Neural progenitor cell (in vitro differentiated cells): ENCODE data around the gene CCDC93.

Source experiments
- EZH2 ChIP-seq: fragments of 200-600 bp; sonication (generic); IDR thresholded peaks from 2 replicates; pipeline ENCODE4 v1.6.1; 2017; ENCODE audit warnings: antibody characterized with exemption, mild to moderate bottlenecking, moderate library complexity
- TF ChIP-seq, protein P1 (sequence below): fragments of 200-600 bp; sonication (generic); IDR thresholded peaks from 2 replicates; pipeline ENCODE4 v1.5.1; 2017; ENCODE audit warnings: antibody characterized with exemption, mild to moderate bottlenecking

DNA sequence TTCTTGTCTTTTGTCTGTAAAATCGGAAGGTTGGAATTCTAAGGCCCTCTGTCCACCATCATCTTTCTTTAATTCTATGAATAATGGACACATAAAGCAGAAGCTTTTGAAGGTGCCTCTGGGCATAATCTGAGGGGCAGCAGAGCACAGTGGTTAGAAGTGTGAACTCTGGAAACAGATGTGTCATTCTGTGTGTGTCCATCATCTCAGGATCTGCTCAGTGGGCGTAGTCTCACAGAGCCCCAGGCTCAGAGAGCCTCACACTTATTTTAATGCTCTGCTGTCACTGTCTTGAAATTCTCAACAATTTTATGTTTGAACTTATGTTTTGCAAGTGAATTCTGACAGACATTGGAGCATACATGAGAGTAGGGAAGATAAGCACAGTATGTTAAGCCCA is 31.0 kb upstream of the CCDC93 start:
- TF ChIP-seq, protein P1, sequence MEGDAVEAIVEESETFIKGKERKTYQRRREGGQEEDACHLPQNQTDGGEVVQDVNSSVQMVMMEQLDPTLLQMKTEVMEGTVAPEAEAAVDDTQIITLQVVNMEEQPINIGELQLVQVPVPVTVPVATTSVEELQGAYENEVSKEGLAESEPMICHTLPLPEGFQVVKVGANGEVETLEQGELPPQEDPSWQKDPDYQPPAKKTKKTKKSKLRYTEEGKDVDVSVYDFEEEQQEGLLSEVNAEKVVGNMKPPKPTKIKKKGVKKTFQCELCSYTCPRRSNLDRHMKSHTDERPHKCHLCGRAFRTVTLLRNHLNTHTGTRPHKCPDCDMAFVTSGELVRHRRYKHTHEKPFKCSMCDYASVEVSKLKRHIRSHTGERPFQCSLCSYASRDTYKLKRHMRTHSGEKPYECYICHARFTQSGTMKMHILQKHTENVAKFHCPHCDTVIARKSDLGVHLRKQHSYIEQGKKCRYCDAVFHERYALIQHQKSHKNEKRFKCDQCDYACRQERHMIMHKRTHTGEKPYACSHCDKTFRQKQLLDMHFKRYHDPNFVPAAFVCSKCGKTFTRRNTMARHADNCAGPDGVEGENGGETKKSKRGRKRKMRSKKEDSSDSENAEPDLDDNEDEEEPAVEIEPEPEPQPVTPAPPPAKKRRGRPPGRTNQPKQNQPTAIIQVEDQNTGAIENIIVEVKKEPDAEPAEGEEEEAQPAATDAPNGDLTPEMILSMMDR: no peak
- no peak for TF ChIP-seq EZH2
